HG03108 (cell line): Measurements from ENCODE around the gene SLC4A8.

ENCODE experiments used
- ATAC-seq: cut with Tn5 transposase; IDR thresholded peaks from one replicate; pipeline ENCODE4 v1.9.1; 2021; ENCODE audit warnings: moderate library complexity; ENCODE audit not compliant: unreplicated experiment

Gene SLC4A8

DNA sequence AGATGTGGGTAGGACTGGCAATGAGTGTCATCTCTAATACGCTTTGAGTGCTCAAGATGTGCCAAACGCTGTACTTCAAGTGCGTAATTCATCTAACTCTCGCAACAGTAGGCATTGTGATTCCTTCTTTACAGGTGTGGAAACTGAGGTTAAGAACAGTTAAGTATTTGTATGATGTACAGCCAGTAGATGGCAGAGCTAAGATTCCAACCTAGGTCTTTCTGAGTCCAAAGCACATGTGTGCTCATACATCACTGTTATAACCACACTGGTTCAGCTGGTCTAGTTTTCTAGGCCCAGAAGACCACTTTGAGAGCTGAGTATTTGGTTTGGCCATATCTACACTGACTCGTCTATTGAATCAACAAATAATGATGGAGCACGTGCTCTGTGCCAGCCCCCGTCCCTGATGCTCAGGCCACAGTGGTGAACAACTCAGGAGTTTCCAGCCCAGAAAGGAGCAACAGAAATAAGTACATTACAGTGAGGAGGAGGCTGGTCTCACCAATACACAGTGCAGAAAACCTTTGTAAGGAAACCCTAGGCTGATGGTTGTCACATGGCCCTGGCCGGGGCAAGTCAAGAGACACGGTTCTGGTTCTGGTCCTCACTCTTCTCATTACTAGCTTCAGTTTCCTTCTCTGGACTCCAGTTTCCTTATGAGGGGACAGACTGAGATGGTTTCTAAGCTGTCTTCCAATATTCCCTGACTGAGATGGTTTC is 97.1 kb downstream of the SLC4A8 start:
- ATAC-seq = no peak

DNA sequence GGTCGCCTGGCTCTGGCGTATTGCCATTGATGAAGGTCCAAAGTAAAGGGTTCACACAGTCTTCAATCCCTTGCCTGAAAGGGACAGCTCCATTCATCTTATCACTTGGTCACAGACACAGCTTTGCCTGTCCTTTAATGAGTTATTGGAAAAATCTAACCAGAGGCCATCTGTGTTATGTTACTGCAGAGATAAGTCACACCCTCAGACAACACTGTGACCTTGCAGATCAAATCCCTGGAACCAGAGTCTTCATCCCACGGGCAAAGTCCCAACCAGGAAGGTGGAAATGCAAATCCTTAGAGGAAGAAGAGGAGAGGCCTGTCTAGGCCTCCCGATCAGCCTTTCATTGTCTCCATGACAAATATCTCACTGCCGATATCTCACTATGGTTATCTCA is 98.1 kb downstream of the SLC4A8 start:
- no peak for ATAC-seq

DNA sequence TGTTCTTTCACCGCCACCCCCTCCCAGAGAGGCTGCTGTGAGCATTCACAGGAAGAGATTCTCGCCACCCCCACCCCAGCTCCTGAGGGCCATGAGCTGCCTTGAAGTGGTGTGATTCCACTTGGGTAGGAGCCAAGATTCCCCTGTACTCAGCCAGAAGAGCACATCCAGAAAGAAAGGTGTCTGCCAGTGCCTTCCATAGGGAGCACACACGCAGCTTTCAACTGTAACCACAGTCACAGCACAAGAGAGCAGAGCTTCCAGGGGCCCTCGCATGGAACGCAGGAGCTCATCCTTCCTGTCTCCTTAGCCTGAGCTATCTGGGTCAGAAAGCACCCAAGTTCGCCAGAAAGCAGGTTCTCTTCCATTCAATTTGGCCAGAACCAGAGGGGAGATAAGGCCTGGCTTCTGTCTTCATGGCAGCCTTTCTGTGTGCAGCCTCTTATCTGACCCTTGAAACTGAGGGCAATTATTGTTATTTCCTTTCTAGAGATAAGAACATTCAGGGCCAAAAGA is 99.8 kb downstream of the SLC4A8 start:
- ATAC-seq = no peak

DNA sequence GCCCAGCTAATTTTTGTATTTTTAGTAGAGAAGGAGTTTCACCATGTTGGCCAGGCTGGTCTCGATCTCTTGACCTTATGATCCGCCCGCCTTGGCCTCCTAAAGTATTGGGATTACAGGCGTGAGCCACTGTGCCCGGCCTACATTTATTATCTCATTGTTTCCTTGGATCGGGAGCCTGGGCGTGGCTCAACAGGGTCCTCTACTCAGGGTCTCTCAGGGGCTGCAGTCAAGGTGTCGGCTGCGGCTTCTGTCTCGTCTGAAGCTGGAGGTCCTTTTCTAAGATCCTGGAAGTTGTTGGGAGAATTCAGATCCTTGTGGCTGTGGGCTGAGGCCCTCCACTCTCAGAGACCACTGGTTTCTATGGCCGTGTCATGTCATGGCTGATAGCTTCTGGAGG is 100.9 kb downstream of the SLC4A8 start:
- no peak for ATAC-seq

DNA sequence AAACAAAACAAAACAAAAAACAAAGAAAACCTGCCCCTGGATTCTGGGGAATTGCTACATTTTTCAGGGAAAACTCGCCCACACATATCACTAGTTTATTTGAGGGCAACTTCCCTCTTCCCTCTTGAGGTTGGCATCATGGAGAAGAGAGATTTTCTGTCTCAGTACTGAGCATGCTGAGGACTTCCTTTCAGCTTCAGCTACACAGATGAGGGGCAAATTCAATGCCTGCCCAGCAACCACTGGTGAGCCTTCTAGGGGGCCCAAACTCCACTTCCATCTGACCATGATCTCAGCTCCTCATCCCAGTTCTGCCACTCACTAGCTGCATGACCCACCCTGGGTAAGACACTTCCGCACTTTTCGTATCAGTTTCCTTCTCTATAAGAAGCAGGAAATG is 103.3 kb downstream of the SLC4A8 start:
- ATAC-seq = no peak

DNA sequence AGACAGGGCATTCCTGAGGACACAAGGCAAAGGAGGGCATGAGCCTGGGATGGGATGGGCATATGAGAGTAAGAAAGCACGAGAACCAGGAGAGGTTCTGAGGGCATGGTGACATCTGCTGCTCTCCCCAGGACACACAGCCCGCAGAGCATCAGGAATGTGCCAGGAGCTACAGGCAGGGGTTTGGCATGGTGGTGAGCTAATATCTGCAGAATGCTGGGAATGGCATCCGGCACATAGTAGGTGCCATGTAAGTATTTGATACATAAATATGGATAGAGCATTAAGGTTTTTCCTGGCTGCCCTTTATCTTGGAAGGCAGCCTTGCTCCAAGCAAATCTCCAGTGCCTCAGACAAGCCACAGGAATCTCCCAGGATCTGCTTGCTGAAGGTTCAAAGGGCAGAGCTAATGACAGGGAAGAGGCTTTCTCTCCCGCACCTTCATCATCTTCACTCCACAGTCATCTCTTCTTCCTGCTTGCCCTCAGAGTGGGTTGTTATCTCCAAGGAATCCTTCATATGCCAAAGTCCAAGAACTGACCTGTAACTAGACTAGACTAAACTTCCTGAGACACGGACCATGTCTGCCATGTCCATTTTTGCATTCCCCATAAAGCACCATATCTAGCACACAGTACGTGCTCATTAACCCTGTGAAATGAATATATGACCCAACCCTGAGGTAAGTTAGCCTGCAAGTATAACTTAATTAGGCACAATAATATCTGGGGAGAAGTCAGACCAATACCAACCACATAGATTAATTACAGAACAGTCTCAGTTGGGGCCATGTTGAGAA is 104.4 kb downstream of the SLC4A8 start:
- ATAC-seq = no peak

DNA sequence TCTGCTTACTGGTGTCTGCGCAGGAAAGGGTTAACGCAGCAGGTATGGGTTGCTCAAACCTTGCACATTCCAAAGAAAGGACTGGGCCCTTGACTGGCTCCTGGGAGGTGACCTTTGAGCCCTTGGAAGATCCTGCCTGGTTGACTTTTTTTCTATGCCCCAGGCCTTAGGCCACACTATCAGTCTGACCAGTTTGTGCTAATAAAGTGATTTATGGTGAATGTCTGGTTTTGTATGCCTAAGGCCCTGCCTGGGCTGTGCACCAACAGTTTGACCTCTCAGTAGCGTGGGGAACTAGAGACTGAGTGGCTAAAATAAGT is 105.0 kb downstream of the SLC4A8 start:
- no peak for ATAC-seq

DNA sequence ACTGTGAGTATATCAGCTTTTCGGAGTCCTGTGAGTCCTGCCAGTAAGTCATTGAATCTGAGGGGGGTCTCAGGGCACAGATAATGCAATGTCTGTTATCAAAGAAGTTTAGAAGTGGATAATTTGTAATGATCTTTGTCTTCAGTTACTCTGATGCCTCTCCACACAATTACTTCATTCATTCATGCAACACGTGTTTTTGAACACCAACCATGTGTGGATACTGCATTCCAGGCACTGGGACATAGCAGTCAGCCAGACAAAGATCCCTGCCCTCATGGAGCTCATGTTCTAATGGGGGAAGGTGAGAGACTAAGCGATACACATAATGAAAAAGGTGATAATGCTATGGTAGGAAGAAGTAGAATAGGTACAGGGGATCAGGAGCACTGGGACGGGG is 105.6 kb downstream of the SLC4A8 start:
- no peak for ATAC-seq

DNA sequence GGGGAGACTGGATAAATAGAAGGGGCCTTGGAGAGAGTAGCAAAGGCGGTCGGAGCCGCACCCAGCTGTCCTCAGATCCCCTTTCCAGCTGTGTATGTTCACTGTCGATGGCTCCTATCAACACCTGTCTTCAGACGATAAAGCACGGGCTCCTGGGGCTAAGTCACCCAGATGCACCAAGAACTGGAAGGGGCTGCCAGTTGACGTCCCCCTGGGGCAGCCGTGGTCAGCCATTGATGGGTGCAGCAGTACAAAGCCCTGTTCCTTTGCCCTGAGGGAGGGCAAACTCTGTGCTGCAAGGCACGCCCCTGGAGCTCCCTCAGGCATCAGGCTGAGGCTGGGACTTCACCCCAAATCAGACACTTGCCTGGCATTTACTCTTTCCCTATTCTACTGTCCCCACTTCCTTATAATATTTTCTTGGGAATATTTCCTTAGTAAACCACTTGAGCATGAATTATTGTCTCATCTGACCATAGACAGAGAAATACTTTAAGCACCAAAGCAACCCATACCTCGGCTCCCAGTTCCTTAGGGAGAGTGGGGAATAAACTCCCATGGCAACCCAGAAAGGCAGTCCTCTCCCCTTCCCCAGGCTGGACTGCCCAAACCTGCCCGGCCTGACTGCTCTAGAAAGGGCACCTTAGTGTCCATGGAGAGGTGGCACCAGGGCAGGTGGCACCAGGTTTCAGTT is 106.8 kb downstream of the SLC4A8 start:
- no peak for ATAC-seq

DNA sequence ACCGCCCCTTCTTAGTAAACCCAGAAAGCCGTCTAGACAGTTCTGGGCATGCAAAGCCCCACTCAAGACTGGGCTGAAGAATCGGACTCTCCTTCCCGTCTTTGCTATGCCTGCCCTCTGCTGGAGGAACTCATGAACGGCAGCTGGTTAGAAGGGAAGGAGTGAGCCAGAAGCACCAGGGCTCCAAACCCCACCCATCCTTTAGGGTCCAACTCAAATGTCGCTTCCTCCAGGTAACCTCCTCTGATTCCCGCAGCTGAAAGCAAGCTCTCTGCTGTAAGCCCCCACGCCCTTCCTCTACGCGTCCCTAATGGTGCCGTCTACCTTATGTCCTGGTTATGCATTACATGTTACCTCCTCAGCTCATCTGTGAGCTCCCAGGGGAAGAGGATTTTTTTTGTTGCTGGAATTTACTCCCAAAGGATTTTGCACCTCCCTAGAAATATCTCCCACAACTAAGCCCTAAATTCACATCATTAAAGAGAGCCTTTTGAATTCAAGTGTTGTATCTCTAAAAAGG is 107.4 kb downstream of the SLC4A8 start:
- ATAC-seq = no peak

DNA sequence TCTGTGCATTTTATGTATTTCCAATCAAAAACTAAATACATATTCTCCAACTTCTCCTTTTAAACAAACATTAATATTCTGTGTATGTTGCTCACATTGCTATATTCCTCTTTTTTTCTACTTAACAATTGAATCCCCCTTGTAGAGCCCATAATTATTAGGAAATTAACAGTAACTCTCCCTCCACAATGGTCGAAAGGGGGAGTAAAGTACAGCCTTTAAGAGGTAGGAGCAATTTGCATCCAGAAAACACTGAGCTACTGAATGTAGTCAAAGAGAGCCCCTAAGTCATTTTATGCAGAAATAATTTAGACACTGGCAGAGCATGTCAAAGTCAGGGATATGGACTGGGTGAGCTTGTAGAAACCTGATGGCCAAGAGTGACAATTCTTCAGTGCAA is 109.2 kb downstream of the SLC4A8 start:
- ATAC-seq = no peak

DNA sequence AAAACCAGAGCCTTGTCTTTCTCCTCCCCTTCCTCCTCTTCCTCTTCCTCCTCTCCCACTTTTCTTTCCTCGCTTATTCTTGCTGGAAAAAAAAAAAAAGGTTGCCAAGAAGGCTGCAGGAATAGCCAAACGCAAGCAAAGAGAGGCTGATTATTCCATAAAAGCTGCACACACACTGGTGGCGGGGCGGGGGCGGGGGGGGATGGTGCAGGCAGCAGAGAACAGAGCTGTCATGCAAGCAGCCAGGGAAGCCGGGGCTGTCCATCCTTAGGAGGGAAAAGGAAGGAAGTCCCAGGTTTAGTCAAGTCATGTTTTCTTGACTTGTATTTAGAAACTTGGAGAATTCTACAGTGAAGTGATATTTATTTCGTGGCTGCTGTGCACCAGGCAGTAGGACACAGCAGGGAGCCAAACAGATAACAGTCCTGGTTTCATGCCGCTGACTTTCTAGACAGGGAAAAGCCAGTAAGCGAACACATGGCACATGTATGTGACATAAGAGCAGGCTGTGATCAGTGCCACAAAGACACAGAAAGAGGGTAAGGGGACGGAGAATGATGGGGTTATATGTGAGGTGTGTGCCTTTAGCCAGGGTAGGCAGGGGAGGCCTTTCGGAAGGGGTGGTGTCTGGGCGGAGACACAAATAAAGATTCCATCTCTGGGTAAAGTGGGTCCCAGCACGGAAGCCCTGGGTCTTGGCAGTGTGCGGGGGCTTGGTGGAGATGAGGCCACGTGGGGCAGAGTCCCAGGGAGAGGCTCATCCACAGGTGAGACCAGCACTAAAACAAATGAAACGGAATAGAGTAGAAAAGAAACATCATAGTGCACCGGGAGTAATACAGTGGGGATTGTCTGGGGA is 109.8 kb downstream of the SLC4A8 start:
- no peak for ATAC-seq

DNA sequence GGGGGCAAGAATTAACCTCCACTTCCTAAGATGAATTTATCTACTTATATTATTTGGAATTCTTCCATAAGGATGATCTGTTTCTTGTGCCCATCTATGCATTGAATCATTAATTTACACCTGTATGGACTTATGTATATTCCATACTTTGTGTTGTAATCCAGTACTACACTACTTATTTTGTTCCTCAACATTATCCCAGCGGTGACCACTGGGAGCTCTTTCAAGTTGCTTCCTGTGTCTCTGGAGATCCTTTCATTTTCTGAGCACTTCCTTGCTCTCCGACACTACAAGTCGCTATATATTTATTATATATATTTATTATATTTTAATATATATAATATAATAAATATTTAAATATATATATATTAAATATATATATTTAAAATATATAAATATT is 111.5 kb downstream of the SLC4A8 start:
- ATAC-seq = no peak

DNA sequence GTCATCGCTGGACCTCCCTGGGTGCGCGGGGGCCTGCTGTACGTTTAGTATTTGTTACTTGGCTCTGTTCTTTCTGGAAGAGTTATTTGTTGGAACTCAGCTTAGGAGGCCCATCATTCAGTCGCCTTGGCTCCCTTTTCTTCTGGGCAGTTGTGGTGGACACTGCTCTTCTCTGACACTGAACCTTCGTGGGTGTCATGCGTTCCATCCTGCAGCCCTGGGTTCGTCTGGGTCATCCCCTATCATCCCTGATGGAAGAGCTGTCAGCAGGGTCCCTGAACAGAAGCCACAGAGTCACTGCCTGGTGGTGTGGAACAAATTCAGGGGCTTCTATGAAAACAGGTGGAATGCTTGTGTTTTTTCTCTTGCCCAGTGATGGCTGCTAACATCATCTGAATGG is 113.5 kb downstream of the SLC4A8 start:
- ATAC-seq = no peak

DNA sequence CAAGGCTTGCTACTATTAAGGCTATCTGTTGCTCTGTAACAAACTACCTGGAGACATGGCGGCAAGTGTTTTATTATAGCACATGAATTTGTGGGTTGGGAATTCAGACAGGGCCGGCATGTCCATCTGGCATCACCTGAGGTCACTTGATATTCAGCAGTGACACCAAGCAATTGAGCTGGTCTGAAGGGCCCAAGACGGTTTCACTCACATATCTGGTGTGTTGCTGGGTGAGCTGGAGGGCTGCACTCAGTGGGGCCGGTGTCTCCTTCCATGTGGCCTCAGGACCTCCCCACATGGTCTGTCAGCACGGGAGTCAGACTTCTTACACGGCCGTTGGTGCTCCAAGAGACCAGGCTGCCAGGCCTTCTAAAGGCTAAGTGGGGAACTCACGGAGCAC is 114.0 kb downstream of the SLC4A8 start:
- ATAC-seq = no peak

DNA sequence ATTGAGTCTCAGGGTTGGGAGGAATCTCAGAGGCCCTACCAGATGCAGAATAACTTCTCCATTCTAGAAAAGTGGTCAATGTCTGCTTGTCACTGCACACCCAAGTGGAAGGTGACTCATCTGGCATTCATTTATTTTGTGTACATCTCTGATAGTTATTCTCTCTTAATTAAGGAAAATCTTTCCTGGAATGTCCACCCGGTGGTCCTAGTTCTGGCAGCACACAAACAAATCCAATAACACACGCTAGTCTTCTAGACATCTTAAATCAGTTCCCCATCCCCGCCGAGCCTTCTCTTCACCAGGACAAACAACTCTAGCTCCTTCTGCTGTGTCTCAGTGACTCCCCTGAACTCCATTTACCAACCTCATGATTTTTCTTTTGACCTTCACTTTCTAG is 116.4 kb downstream of the SLC4A8 start:
- ATAC-seq = no peak

DNA sequence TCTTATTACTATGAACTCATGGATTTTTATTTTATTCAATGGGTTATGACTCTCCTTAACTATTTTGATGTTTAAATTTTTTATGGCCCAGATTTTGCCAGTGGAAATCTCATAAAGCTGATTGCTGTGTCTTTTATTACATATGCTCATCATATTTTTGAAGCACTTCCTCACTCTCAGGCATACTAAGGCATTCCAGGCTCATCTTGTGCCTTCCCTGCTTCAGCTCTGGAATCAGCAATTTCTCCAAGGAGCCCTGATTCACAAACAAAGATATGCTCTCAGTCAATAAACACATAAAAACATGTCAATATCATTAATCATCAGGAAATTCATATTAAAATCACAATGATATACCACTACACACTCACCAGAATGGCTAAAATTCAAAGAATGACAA is 121.5 kb downstream of the SLC4A8 start:
- no peak for ATAC-seq

DNA sequence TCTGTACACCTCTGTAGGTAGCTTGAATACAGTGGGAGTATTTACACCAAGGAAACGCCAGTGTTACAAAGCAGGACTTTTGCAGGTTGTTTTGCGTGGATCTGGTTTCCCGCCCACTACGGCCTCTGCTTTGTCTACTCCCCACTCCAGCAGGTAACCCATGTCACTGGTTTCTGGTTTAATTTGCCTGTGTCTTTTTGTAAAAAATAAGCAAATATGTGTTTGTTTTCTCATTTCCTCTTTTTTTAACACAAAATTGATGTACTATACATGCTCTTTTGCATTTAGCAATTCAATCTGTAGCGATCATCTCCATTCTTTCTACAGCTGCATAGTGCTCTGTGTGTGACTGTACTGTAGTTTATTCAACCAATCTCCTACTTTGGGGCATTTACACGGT is 123.0 kb downstream of the SLC4A8 start:
- ATAC-seq = no peak

DNA sequence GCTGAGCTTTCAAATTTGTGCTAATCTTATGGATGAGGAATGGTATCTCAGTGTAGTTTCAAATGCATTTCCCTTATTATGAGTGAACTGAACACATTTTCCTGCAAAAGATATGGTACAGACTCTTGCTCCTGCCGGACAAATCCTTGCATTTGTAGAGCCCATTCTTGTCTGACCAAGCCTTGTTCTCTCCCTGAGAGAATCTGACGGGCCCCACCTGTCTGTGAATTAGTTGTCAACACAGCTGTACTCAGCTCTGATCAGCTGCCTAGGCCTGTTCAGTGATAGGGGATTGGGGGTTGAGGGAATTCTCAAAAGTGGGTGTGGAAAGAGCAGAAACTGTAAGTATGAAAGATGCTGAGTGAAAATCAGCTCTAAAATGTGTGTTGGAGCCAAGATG is 123.6 kb downstream of the SLC4A8 start:
- no peak for ATAC-seq

DNA sequence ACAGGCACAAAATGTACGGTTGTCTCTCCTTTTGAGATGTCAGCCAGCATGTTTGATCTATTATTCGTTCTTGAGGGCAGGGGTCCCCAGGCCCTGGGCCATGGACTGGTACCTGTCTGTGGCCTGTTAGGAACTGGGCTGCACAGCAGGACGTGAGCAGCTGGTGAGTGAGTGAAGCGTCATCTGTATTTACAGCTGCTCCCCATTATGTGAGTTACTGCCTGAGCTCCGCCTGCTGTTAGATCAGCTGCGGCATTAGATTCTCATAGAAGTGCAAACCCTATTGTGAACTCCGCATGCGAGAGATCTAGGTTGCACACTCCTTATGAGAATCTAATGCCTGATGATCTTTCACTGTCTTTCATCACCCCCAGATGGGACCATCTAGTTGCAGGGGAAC is 125.0 kb downstream of the SLC4A8 start:
- no peak for ATAC-seq
